ENCODE data around the gene KBTBD7.

DNA sequence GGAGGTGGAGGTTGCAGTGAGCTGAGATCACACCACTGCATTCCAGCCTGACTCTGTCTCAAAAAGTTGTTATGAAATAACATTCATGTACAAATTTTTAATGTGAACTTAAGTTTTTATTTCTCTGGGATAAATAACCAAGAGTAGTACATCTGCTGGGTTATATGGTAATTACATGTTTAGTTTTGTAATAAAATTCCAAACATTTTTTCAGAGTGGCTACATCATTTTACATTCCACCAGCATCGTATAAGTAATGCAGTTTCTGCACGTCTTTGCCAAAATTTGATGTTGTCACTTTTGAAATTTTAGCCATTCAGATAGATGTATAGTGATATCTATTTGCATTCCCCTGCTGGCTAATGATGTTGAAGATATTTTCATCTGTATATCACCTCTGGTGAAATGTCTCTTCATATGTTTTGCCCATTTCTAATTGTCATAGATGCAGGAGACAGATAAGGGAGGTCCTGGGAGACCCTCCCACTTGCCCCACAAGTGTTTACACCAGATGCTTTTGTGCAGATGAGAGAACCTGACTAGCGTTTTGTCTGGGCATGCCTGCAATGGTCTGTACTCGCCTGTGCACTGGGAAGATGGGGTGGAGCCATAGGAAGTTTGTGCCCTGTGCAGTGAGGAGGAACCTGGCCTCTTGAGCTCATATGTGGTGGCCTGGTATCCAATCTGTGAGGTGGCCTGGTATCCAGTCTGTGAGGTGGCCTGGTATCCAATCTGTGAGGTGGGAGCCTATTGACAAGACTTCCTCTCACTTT, 49.0 kb downstream of the KBTBD7 start:
- TF ChIP-seq, protein P1, sequence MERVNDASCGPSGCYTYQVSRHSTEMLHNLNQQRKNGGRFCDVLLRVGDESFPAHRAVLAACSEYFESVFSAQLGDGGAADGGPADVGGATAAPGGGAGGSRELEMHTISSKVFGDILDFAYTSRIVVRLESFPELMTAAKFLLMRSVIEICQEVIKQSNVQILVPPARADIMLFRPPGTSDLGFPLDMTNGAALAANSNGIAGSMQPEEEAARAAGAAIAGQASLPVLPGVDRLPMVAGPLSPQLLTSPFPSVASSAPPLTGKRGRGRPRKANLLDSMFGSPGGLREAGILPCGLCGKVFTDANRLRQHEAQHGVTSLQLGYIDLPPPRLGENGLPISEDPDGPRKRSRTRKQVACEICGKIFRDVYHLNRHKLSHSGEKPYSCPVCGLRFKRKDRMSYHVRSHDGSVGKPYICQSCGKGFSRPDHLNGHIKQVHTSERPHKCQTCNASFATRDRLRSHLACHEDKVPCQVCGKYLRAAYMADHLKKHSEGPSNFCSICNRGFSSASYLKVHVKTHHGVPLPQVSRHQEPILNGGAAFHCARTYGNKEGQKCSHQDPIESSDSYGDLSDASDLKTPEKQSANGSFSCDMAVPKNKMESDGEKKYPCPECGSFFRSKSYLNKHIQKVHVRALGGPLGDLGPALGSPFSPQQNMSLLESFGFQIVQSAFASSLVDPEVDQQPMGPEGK (CRISPR knock-in tag; IDR thresholded peaks at IDR 0.05; ENCODE audit: borderline replicate concordance) = no peak
- TF ChIP-seq, protein P2, sequence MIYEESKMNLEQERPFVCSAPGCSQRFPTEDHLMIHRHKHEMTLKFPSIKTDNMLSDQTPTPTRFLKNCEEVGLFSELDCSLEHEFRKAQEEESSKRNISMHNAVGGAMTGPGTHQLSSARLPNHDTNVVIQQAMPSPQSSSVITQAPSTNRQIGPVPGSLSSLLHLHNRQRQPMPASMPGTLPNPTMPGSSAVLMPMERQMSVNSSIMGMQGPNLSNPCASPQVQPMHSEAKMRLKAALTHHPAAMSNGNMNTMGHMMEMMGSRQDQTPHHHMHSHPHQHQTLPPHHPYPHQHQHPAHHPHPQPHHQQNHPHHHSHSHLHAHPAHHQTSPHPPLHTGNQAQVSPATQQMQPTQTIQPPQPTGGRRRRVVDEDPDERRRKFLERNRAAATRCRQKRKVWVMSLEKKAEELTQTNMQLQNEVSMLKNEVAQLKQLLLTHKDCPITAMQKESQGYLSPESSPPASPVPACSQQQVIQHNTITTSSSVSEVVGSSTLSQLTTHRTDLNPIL (CRISPR knock-in tag; IDR thresholded peaks at IDR 0.05; ENCODE audit: low read depth) = no peak
- TF ChIP-seq ARNTL (CRISPR knock-in tag; IDR thresholded peaks at IDR 0.05; ENCODE audit: borderline replicate concordance, low read depth) (no peak), BACH2 (CRISPR knock-in tag; IDR thresholded peaks at IDR 0.05; ENCODE audit: borderline replicate concordance) (no peak), TOX (CRISPR knock-in tag; IDR thresholded peaks at IDR 0.05; ENCODE audit: borderline replicate concordance) (no peak)

Measured in SK-N-SH treated with all-trans-retinoic acid at 6 μM for 48 hours (cell line).